GM19023 (cell line): Measurements from ENCODE around the gene GLYATL1.
A peak's percentile ranks its signal among the peaks of the same experiment; 100 is the strongest.
"Not testable (repeated sequence)": the region's sequence is repeated elsewhere in the genome, so short reads cannot be mapped to it uniquely, and the experiment has no call there.

Source experiments
- ATAC-seq: cut with Tn5 transposase; IDR thresholded peaks from one replicate; pipeline ENCODE4 v1.9.1; 2021; ENCODE audit warnings: mild to moderate bottlenecking, moderate library complexity; ENCODE audit not compliant: unreplicated experiment

Gene GLYATL1

GRCh38 chr11:58992489-58992888, 53.2 kb downstream of the GLYATL1 start:
- no peak for ATAC-seq

GRCh38 chr11:58994171-58994570, 54.9 kb downstream of the GLYATL1 start:
- no peak for ATAC-seq

DNA sequence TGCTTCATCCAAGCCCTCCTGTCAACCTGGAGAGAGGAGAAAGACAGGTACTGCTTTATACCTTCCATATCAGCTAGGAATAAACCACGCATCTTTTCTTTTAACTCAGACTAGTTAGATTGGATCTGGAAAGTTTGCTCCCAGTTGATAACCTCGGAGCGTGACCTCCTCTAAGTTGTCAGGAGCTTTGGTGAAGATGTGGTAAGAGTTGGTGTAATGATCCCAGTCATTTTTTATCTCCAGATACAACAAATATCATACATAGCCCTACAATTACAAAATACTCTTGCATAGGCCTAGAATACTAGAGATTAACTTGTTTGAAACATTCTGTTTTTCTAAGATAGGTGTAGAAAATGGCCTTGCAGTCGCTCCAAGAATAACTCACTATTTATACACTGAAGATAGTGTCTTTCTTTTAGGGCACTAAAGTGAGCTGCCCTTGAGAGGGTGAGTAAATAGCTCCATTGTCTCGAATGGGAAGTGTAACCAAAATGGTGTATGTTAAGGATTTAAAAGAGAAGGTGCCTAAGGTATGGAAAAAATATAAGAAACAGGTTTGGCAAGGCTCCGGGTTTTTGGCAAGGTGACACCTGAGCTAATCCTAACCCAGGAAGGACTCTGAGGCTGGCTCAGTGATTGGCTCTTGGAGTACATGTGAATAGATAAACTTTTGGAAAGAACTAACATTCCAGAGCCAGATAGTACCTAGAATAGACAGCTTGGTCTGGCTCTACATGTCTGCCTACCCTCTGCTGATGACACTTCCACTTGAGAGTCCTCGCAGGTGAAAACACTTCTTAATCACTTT, 59.4 kb downstream of the GLYATL1 start:
- ATAC-seq, result peak; percentile 17

- peak; percentile 62 for ATAC-seq
Observed at GRCh38 chr11:58999291-58999680, 60.0 kb downstream of the GLYATL1 start.

GRCh38 chr11:59000003-59000402, 60.7 kb downstream of the GLYATL1 start:
- no peak for ATAC-seq

DNA sequence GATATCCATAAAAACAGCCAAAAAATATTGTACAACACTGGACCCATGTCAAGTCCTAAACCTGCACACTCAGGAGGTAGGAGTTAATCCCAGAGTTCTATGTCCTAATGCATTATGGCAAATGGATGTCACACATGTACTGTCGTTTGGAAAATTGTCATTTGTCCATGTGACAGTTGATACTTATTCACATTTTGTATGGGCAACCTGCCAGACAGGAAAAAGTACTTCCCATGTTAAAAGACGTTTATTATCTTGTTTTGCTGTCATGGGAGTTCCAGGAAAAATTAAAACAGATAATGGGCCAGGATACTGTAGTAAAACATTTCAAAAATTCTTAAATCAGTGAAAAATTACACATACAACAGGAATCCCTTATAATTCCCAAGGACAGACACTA, 62.7 kb downstream of the GLYATL1 start:
- ATAC-seq, result not testable (repeated sequence)
